ENCODE measurements around the gene FAM3A. TPM values are rescaled to one million over a fixed set of nuclear protein-coding genes. Genes with fewer than 3 reads are reported as not detected.
A peak's percentile ranks its signal among the peaks of the same experiment; 100 is the strongest.
"Not testable (repeated sequence)": the region's sequence is repeated elsewhere in the genome, so short reads cannot be mapped to it uniquely, and the experiment has no call there.

The FAM3A gene
- total RNA-seq, 1 donor from 2014 or later: 23.2 TPM

DNA sequence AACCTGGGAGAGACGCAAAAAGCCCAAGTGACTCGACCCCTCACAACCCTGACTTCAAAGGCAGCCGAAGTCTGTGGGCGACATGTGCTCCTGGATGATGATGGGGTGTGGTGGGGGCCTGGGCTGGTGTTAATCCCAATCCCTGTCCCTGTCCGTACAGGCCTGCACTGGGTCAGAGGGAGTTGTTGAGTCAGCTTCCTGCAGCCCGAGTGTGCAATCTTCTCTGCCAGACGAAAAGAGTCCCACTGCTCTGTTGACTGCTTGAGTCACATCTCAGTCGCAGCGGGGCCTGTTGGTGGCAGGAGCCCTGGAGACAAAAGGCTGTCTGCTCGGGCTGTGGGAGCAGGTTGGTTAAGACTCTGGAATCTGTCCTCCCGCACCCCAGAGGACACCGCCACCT, 10.3 kb downstream of the FAM3A start:
- no peak for DNase-seq (ENCODE audit: low read depth, low spot score)

GRCh38 chrX:154502989-154503388, 13.0 kb downstream of the FAM3A start:
- DNase-seq (ENCODE audit: low read depth, low spot score): no peak

DNA sequence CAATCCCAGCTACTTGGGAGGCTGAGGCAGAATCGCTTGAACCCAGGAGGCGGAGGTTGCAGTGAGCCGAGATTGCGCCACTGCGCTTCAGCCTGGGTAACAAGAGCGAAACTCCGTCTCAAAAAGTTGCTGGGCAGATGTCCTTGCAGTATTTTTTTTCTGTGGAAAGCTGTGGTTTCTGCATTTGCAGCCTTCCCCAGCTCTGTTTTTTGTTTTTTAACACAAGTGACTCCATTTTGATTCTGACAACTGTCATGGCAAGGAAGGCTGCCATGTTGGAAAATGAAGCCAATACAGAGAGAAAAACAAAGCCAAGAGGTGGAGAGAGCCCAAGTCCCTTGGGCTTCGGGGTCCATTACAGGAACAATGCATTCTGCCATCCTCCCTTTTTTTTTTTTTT, 13.9 kb downstream of the FAM3A start:
- DNase-seq (ENCODE audit: low read depth, low spot score): no peak

- DNase-seq (ENCODE audit: low read depth, low spot score): not testable (repeated sequence)
These were observed 14.6 kb downstream of the FAM3A start for GRCh38 chrX:154501423-154501822.

DNA sequence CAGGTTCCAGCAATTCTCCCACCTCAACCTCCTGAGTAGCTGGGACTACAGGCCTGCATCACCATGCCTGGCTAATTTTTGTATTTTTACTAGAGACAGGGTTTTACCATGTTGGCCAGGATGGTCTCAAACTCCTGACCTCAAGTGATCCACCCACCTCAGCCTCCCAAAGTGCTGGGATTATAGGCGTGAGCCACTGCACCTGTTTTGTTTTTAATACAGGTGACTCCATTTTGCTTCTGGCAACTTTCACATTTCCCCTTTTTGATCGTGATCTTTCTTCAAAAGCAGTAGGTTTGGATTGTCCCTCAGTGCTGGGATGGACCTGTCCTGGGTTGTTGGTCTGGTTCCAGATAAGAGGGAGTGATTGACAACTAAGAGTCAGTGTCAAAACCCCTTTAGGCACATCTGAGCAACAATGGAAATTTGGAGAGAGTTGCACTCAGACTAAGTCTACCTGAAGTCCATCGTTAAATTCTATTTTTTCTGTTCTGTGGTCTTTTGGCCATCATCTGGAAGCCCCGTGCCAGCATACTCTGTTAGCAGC, 19.4 kb downstream of the FAM3A start:
- not testable (repeated sequence) for DNase-seq (ENCODE audit: low read depth, low spot score)

- DNase-seq (ENCODE audit: low read depth, low spot score): no peak
These were observed 20.5 kb downstream of the FAM3A start for GRCh38 chrX:154495472-154495922.

GRCh38 chrX:154494715-154495114, 21.3 kb downstream of the FAM3A start:
- DNase-seq (ENCODE audit: low read depth, low spot score): no peak

- peak; percentile 73 for DNase-seq (ENCODE audit: low read depth, low spot score)
These were observed 25.5 kb downstream of the FAM3A start, which contains the start of gene SLC10A3 for GRCh38 chrX:154490414-154491083. TSS of gene SLC10A3 (minus strand) at chrX:154490629. CDS start at chrX:154488940, 1,689 bp downstream.

DNA sequence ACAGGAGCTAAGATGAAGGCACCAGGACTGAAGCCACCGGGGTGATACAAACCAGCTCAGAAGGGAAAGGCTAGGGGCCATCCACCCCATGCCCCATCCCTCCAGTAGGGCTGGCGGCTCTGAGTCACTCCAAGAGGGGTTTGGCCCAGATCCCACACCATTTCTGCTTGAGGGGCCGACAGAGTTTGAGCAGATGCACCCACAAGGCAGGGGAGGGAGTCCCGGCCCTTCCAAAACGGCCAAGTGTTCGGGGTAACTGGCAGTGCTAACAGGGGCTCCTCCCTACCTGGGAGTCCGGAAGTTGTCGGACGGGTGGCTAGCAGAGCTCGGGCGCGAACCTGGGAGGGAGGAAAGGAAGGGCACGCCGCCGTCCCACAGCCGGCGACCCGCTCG, 26.0 kb downstream of the FAM3A start:
- no peak for DNase-seq (ENCODE audit: low read depth, low spot score)

DNA sequence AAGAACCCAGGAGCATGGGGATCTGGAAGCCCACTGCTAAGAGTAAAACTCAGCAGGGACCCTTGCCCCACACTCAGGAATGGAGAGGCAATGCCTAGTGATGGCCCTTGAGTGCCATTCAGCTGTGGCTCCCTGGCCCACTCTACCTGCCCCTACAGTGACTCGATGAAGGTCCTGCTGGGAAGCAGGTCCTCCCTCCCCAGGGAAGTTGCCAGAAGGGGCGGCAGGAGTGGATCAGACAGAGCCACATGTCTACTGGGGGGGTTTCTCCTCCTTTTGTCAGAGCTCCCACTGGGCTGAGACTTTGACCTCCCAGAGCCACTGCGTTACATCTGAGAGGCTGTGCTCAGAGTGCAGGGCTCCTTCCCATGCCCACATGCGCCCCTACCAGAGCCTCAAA, 26.9 kb downstream of the FAM3A start:
- no peak for DNase-seq (ENCODE audit: low read depth, low spot score)

DNA sequence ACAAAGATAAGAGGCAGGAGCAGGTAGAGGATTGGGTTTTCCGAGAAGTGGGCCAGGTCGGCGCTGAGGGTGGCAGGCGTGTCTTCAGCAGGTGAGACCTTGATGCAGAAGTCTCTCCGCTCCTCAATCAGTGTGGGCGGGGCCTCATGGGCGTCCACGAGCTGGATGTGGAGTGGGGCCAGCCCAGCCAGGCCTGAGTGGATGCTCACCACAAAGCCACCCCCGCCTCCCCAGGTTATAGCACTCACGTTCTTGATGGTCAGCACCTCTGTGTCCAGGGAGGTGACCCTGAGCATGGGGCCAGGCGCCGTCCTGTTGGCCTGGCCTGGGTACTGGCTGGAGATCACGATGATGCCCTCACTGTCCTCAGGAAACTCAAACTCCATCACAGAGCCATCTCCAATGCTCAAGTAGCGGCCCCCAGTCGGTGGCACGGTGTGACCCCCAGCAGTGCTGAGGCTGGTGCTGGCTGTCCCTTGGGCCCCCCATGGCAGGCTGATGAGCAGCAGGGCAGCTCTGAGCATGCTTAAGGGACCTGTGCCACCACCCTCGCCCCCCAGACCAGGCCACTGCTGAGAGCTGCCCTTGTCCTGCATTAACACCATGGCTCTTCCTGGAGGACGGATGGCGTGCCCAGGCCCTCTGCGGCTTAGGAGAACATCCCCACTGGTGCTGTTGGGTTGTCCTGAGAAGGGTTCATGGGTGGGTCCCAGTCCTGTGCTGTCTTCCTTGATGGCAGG, 27.5 kb downstream of the FAM3A start:
- DNase-seq (ENCODE audit: low read depth, low spot score): no peak

DNA sequence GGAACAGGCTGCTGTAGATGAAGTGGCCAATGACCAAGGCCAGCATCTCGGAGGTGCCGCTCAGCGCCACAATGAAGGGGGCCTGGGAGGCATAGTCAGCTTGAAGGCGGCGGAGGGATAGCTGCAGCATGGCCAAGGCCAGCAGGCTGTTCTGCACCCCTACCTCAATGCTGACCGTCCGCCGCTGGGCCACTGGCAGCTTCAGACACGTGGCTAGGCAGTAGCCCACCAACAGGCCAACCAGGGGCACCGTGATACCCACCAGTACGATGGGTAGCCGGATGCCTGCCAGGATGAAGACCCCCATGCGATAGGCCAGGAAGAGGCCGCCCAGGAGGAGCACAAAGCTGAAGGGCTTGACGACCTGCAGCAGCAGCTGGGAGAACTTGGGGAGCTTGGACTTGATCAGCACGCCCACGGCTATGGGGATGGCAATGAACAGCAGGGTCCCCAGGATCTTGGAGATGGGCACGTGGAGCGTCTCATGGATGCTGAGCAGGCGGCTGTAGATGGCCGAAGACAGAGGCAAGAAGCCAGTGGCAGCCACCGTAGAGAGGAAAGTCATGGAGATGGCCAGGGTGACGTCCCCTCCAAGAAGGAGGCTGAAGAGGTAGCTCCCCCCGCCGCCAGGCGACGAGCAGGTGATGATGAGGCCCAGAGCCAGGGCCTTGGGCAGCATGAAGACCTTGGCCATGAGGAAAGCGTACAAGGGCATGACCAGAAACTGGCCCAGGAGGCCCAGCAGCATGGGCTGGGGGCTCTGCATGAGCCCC, 28.3 kb downstream of the FAM3A start:
- no peak for DNase-seq (ENCODE audit: low read depth, low spot score)

DNA sequence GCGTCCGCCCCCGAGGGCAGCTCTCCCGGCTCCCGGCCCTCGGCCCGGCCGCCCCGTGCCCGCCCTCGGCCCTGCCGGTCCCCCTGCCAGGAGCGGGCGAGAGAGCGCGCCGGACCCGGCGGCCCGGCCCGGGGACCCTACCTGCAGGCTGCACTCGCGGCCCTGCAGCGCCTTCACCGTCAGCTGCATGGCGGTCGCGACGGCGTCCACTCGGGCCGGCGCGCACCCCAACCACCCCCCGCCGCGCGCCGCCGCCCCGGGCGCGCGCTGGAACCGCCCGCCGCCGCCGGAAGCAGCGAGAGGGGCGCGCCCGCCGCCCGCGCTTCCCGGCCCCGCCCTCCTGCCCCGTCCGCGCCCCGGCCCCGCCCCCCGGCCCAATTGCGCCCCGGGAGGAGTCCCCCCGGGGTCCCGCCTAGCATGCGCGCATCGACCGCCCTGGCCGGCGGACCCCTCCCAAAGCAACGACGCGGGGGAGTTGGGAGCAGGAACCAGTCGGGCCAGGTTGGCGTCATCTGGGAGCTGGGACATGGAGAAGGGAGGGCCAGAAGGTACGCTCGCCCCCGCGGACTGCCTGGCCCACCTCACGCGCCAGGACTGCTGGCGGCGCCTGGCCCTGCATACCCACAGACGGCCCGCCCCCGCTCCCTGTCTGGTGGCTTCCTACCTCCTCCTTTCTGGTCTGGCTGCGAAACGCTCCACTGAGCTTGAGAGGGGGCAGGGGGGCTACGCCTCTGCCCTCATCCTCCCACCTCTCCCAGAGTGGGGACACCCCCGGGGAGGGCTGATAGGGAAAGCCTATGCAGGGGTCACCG, 29.4 kb downstream of the FAM3A start, which contains the start of gene UBL4A:
UBL4A (minus strand) TSS at position 220 of the 812 bp plus-strand sequence; CDS start at position 189, 31 bp downstream.
- no peak for DNase-seq (ENCODE audit: low read depth, low spot score)

GRCh38 chrX:154486052-154486395, 30.0 kb downstream of the FAM3A start:
- DNase-seq (ENCODE audit: low read depth, low spot score): no peak

GRCh38 chrX:154485150-154486051, 30.6 kb downstream of the FAM3A start:
- DNase-seq (ENCODE audit: low read depth, low spot score): no peak

DNA sequence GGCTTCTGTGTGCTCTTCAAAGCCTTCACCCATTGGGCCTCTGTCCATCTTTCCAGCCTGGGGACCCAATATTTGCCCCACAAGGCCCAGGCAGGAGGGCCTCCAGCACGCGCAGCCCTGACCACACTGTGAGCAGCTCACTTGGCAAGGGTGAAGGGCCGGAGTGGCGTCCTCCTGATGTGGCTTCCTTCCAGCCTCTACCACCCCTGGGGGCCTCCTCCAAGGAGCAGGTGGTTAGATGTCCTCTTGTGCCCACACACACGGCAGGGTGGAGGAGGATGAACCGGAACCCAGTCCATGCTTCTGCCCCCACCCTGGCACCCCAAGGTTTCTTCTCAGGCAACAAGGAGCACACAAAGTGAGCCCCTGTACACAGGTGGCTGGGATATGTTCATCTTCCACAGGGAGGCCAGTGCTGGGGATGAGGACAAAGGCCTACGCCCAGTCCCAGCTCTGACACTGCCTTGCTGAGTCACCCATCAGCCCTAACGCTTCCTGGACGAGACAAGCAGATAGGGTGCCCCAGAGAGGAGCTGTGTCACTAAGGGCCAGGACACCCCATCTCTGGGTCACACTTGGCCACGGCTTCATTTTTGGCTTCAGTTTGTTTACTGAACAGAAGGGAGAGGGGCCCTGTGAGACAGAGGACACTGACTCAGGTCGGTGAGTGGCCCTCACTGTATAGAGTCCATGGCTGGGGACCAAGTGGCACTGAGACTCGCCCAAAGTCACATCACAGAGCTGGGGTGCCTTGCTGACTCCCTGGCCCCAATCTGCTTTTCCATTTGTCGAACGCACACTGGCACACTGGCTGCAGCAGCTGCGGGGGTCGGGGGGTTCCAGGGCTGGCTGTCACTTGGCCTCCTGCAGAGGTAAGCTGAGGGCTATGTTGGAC, 31.5 kb downstream of the FAM3A start:
- no peak for DNase-seq (ENCODE audit: low read depth, low spot score)

DNA sequence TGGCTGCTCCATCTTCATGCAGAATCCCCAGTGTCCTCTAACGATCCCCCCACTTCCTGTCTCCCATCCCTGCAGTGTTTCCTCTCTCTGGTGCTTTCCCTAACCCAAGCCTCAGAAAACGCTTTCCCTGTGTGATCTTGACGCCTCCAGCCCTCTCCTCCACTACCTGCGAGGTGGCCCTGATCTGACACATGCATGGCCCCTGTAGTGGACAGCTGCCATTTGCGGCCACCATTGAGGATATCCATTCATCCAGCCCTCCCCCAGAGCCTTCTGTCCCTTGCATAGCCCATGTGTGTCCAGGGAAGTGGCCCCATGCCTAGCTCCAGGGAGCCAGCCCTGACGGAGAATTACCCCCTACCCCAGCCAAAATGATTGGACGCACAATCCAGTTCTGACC, 32.7 kb downstream of the FAM3A start:
- no peak for DNase-seq (ENCODE audit: low read depth, low spot score)

- DNase-seq (ENCODE audit: low read depth, low spot score): no peak
These were observed 33.2 kb downstream of the FAM3A start for GRCh38 chrX:154482786-154483185.

Measured in pulmonary artery endothelial cell (primary cell).